Panc1 (cell line): Measurements from ENCODE around the gene VSIG10L2.

Experiments used
- SIN3A ChIP-seq: IDR thresholded peaks from 2 replicates; pipeline ENCODE4 v1.6.1; 2012; ENCODE audit warnings: low read depth, mild to moderate bottlenecking, low read length, moderate library complexity, borderline replicate concordance; ENCODE audit not compliant: insufficient read depth
- TF ChIP-seq, protein P1 (sequence below): fragments of 450-650 bp; IDR thresholded peaks from 2 replicates; pipeline ENCODE4 v1.5.1; 2017; ENCODE audit warnings: mild to moderate bottlenecking
- TF ChIP-seq, protein P2 (sequence below), 2 experiments: IDR thresholded peaks; 2 replicates each; pipeline ENCODE4 v1.6.1; 2011 to 2012; ENCODE audit warnings: low read depth in 2 of 2, control low read depth in 1 of 2, low read length in 1 of 2, mild to moderate bottlenecking in 1 of 2, moderate library complexity in 1 of 2; ENCODE audit not compliant: insufficient read depth in 1 of 2

DNA sequence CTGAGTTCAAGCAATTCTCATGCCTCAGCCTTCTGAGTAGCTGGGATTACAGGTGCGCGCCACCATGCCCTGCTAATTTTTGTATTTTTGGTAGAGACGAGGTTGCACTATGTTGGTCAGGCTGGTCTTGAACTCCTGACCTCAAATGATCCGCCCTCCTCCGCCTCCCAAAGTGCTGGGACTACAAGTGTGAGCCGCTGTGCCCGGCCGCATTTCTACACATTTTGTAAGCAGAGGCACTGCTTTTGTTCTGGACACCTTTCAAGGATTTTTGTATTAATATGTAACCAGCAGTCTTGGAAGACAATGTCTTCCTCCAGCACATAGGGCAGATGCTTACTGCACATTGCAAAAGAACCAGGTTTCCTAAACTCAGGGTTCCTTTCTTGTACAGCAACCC lies 11.4 kb upstream of the VSIG10L2 start:
- TF ChIP-seq, protein P1, sequence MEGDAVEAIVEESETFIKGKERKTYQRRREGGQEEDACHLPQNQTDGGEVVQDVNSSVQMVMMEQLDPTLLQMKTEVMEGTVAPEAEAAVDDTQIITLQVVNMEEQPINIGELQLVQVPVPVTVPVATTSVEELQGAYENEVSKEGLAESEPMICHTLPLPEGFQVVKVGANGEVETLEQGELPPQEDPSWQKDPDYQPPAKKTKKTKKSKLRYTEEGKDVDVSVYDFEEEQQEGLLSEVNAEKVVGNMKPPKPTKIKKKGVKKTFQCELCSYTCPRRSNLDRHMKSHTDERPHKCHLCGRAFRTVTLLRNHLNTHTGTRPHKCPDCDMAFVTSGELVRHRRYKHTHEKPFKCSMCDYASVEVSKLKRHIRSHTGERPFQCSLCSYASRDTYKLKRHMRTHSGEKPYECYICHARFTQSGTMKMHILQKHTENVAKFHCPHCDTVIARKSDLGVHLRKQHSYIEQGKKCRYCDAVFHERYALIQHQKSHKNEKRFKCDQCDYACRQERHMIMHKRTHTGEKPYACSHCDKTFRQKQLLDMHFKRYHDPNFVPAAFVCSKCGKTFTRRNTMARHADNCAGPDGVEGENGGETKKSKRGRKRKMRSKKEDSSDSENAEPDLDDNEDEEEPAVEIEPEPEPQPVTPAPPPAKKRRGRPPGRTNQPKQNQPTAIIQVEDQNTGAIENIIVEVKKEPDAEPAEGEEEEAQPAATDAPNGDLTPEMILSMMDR = no peak
- no peak for TF ChIP-seq SIN3A
- TF ChIP-seq, protein P2, sequence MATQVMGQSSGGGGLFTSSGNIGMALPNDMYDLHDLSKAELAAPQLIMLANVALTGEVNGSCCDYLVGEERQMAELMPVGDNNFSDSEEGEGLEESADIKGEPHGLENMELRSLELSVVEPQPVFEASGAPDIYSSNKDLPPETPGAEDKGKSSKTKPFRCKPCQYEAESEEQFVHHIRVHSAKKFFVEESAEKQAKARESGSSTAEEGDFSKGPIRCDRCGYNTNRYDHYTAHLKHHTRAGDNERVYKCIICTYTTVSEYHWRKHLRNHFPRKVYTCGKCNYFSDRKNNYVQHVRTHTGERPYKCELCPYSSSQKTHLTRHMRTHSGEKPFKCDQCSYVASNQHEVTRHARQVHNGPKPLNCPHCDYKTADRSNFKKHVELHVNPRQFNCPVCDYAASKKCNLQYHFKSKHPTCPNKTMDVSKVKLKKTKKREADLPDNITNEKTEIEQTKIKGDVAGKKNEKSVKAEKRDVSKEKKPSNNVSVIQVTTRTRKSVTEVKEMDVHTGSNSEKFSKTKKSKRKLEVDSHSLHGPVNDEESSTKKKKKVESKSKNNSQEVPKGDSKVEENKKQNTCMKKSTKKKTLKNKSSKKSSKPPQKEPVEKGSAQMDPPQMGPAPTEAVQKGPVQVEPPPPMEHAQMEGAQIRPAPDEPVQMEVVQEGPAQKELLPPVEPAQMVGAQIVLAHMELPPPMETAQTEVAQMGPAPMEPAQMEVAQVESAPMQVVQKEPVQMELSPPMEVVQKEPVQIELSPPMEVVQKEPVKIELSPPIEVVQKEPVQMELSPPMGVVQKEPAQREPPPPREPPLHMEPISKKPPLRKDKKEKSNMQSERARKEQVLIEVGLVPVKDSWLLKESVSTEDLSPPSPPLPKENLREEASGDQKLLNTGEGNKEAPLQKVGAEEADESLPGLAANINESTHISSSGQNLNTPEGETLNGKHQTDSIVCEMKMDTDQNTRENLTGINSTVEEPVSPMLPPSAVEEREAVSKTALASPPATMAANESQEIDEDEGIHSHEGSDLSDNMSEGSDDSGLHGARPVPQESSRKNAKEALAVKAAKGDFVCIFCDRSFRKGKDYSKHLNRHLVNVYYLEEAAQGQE (IDR thresholded peaks at IDR 0.05; ENCODE audit: insufficient read depth in 1 of 2, low read depth in 2 of 2, low read length in 1 of 2) = no peak
